Measurements from ENCODE around the gene HPSE2.

DNA sequence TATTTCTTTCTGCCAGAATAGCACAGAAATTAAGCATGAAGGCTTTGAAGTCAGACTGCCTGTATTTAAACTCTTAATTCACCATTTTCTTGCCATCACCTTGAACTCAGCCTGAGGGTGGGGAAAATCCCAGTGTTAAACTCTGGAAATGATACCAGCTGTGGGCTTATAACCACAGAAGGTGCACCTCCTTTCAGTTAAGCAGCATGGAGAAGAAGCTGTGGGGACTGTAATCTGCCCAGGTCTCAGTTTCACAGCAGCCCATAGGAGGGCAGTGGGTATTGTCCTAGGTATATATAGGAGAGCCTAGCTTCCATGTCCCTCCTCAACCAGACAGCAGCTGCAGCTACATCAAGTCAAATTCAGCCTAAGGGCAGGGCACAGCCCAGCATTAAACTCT is 241.6 kb downstream of the HPSE2 start:
- no peak for TF ChIP-seq CTCF (IDR thresholded peaks at IDR 0.05; ENCODE audit: insufficient read depth, low read length, poor library complexity, severe bottlenecking)
- TF ChIP-seq EZH2phosphoT487 (conservative IDR thresholded peaks at IDR 0.05; ENCODE audit: low read length): no peak
